Measurements from ENCODE around the gene TEX50.
"Not testable (repeated sequence)": the region's sequence is repeated elsewhere in the genome, so short reads cannot be mapped to it uniquely, and the experiment has no call there.

The TEX50 gene

DNA sequence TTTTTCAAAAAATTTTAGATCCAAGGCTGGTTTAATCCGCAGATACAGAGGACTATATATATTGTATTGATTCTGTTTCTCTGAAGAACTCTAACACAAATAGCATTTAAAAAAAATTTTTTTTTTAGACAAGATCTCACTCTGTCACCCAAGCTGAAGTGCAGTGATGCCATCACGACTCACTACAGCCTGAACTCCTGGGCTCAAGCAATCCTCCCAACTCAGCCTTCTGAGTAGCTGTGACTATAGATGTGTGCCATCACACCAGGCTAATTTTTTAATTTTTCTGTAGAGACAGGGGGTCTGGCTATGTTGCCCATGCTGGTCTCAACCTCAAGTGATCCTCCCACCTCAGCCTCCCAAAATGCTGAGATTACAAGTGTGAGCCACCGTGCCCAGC is 31.5 kb downstream of the TEX50 start:
- DNase-seq (ENCODE audit: low read depth, low spot score) = no peak
- no peak overlapping the region for H3K4me3 ChIP-seq (ENCODE audit: low read depth, low read length)
- in situ Hi-C loops (cut with HindIII; ENCODE audit: low sequenced_read_pairs) = no loop called here

GRCh38 chr1:173669491-173669941 is 34.4 kb downstream of the TEX50 start, which contains the start of gene ANKRD45:
TSS of gene ANKRD45 (minus strand) at chr1:173669851. CDS start at chr1:173659418, 10,433 bp downstream.
- in situ Hi-C loops (cut with HindIII; ENCODE audit: low sequenced_read_pairs) = no loop called here
- peak; percentile 2 for TF ChIP-seq CTCF (IDR thresholded peaks at IDR 0.05; ENCODE audit: low read depth, low read length)
- DNase-seq (ENCODE audit: low read depth, low spot score) = peak; percentile 54
- peak within 1 kb of the TSS; percentile 47 for H3K4me3 ChIP-seq (ENCODE audit: low read depth, low read length)

More for the DNA sequence above, 31.5 kb downstream of the TEX50 start:
- TF ChIP-seq CTCF (IDR thresholded peaks at IDR 0.05; ENCODE audit: low read depth, low read length) = no peak

DNA sequence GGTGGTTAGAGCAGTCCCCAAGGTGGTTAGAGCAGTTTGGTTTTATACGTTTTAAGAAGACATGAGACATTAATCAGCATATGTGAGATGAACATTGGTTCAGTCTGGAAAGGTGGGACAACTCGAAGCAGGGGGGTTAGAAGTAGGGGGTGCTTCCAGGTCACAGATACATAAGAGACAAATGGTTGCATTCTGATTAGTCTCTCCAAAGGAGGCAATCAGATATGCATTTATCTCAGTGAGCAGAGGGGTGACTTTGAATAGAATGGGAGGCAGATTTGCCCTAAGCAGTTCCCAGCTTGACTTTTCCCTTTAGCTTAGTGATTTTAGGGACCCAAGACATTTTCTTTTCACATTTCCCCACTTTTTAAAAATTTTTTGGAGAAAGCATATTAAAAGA is 39.4 kb downstream of the TEX50 start:
- H3K4me3 ChIP-seq (ENCODE audit: low read depth, low read length); in situ Hi-C loops (cut with HindIII; ENCODE audit: low sequenced_read_pairs); DNase-seq (ENCODE audit: low read depth, low spot score): not testable (repeated sequence)

DNA sequence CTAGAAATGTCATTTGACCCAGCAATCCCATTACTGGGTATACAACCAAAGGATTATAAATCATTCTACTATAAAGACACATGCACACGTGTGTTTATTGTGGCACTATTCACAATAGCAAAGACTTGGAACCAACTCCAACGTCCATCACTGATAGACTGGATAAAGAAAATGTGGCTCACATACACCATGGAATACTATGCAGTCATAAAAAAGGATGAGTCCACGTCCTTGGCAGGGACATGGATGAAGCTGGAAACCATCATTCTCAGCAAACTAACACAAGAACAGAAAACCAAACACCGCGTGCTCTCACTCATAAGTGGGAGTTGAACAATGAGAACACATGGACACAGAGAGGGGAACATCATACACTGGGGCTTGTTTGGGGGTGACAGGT is 45.0 kb downstream of the TEX50 start:
- DNase-seq (ENCODE audit: low read depth, low spot score); H3K4me3 ChIP-seq (ENCODE audit: low read depth, low read length); in situ Hi-C loops (cut with HindIII; ENCODE audit: low sequenced_read_pairs): not testable (repeated sequence)

DNA sequence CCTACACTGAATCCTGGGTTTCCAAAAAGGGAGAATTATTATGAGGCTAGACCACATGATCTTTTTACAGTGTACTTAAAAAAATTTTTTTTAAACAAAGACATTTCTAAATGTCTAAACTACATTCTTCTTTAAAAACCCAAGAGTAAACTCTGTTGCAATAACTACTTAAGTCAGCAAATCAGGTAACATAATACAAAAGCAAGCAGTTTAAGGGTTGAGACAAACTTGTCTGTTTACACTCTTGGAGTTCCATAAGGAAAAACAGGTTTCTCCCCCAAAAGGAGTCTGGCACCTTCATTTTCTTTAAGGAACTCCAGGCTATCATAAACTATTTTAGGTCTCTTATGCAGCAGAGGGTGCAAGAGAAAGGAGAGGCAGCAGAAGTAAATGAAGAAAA is 47.0 kb downstream of the TEX50 start:
- no peak for DNase-seq (ENCODE audit: low read depth, low spot score)
- H3K4me3 ChIP-seq (ENCODE audit: low read depth, low read length) = no peak overlapping the region
- TF ChIP-seq CTCF (IDR thresholded peaks at IDR 0.05; ENCODE audit: low read depth, low read length) = no peak
- in situ Hi-C loops (cut with HindIII; ENCODE audit: low sequenced_read_pairs) = no loop called here

DNA sequence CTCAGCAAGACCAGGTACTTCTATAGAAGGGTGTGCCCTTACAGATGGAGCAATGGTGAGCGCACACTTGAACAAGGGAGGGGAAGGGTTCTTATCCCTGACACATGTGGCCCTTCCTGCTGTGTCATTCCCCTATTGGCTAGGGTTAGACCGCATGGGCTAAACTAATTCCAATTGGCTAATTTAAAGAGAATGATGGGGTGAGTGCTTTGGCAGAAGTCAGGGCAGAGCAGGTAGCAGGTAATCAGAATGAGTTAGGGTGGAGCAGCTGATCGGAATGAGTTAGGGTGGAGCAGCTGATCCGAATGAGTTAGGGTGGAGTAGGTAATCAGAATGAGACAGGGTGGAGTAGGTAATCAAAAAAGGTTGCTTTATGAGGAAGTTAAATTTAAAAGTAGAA is 48.7 kb downstream of the TEX50 start:
- in situ Hi-C loops (cut with HindIII; ENCODE audit: low sequenced_read_pairs); DNase-seq (ENCODE audit: low read depth, low spot score): not testable (repeated sequence)

DNA sequence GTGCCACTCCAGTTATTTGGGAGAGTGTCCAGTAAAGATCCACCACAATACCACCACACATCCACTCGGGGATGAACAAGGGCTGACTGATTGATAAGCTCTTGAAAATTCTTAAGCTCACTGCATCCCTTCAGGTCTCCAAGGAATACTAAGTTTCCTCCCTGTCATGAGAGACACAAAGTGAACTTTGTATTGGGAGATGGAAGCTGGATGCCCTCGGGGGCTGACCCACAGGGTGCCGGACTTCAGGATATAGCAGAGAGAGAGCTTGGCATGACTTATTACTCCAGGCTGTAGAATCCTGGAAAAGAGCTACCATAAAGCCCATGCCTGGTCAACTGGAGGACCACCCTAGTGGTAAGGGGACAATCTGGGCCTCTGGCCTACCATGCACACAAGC is 50.0 kb downstream of the TEX50 start:
- H3K4me3 ChIP-seq (ENCODE audit: low read depth, low read length); DNase-seq (ENCODE audit: low read depth, low spot score); in situ Hi-C loops (cut with HindIII; ENCODE audit: low sequenced_read_pairs): not testable (repeated sequence)

More for the DNA sequence above, 48.7 kb downstream of the TEX50 start:
- not testable (repeated sequence) for H3K4me3 ChIP-seq (ENCODE audit: low read depth, low read length)
